H1 (cell line): ENCODE results near the gene ASTN2.

Source experiments
- CTCF ChIP-seq, 3 experiments: IDR thresholded peaks; 1 replicate in 2 of 3; 2 replicates in 1 of 3; pipeline versions ENCODE4 v1.5.1 to v1.6.1; 2011; ENCODE audit warnings: low read length in 3 of 3, mild to moderate bottlenecking in 3 of 3, inconsistent platforms in 2 of 3, low read depth in 1 of 3, moderate library complexity in 1 of 3; ENCODE audit not compliant: insufficient read depth in 1 of 3; ENCODE audit errors: control extremely low read depth in 1 of 3
- POLR2AphosphoS5 ChIP-seq: IDR thresholded peaks from 2 replicates; pipeline ENCODE4 v1.6.1; 2011; ENCODE audit warnings: low read depth, low read length

GRCh38 chr9:116539549-116539948 is 875.3 kb downstream of the ASTN2 start:
- no peak for TF ChIP-seq CTCF (IDR thresholded peaks at IDR 0.05; ENCODE audit: control extremely low read depth in 1 of 3, insufficient read depth in 1 of 3, low read depth in 1 of 3, low read length in 3 of 3)
- no peak for TF ChIP-seq POLR2AphosphoS5
